HPDE6-E6E7 (cell line): ENCODE measurements around the gene SAP30BP.
A peak's percentile ranks its signal among the peaks of the same experiment; 100 is the strongest.

Source experiments
- DNase-seq: peaks from one replicate; pipeline ENCODE4 v3.0.0; 2011; ENCODE audit warnings: missing footprints; ENCODE audit errors: extremely low spot score

Gene SAP30BP

DNA sequence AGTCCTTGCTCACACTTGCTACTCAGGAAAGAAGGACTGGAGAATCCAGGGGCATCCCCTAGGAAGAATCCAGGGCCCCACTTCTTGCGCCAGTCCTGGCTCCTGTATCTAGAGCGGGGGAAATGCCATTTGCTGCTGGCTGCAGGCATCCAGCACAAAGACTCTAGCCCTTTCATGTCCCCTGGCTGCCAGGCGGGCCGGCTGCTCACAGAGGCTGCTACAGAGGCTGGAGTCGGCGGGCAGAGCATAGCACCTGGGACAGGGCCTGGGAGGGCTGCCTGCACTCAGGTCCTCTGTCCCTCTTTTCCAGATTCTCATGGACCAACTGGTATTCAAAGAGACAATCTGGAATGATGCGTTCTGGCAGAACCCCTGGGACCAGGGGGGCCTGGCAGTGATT, 20.1 kb upstream of the SAP30BP start:
- DNase-seq: no peak

DNA sequence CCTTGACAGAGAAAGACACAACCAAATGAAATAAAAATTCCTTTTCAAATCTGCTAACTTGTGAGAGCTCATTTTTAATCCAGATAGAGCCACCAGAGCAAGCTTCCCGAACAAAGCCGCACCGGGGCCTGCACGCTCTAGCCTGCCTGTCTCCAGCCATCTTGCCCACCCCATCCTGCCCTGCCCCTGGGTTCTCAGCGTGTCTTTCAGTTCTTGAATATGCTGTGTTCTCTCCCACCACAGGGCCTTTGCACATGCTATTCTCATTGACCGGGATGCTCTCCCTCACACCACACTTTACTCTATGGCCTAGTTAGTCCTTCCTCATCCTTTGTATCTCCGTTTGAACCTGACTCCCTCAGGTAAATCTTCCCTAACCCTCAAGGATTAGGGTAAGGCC, 19.2 kb upstream of the SAP30BP start:
- DNase-seq: no peak

DNA sequence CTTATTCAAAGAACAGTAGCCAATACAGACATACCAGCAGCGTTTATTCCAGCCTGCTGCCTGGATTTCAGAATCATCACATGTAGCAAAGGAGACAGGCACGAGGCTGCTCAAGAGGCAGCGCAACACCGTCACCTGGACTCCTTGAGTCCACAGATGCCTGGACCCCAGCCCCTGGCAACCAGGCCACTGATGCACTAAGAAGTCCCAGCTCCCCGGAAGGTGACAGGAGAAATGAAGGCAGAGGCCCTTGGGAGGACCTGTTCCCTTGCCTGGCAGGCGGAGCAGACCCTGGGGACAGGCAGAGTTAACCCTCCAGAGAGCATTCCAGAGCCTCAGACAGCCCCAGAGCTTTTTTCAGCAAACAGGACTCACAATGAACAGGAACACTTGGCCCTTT, 17.5 kb upstream of the SAP30BP start:
- no peak for DNase-seq

DNA sequence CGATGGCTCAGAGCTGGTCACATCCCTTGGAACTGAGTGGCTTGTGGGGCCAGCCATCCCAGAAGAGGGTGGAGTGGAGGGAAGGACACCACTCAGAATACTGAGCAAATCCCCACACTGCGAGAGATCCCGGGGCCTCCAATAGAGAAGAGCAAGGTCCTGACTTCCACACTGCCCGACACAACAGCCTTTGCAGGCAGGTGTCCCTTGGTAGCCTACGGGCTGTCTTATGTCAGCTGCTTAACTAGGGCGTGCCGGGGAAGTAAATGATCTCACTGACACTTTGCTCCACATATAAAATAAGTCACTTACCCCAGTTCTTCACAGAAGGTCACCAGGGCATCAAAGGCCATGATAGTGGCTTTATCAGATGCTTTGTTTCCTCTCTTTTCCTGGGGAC, 16.3 kb upstream of the SAP30BP start:
- no peak for DNase-seq

DNA sequence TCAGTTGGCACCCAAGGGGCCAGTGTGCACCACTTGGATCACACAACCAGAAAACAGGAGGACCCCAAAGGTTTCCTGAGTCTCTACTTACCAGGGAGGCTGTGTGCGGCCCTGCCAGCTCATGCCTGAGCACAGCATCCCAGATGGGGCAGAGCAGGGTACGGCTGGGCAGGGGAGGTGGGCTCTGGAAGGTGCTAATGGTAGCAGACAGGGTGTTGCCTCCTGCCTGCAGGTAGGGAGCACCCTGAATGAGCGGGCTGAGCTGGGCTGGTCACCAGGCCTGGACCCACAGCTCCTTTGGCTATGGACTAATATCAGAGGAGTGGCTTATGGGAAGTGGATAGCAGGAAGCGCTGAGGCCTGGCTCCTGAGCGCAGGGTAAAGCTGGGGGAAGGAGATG, 14.8 kb upstream of the SAP30BP start:
- DNase-seq: no peak

DNA sequence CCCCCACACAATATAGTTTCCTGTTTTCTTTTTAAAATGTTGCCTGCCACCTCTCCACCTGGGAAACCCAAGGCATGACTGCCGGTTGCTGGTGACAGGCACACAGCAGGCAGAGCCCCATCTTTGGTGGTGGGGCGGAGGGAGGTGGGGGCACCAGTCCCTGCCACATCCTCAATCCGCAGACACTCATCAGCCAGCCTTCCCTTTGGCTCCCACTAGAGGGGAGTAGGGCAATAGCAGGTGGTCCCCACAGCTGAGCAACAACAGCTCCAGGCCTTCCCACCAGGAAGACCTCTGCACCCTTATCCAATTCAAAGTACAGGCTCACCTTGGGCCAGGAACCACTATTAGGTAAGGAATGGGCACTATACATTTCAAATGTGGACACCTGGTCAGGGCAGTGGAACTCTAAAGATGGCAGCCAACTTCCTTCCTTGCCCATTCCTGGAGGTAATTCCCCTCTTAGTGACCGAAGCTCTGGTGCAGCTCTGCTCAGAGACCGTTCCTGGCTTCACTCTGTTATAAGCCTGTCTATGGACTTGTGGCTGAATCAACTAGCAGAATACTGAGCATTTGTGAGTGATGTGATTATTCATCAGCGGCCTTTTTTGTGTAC, 14.1 kb upstream of the SAP30BP start:
- no peak for DNase-seq

DNA sequence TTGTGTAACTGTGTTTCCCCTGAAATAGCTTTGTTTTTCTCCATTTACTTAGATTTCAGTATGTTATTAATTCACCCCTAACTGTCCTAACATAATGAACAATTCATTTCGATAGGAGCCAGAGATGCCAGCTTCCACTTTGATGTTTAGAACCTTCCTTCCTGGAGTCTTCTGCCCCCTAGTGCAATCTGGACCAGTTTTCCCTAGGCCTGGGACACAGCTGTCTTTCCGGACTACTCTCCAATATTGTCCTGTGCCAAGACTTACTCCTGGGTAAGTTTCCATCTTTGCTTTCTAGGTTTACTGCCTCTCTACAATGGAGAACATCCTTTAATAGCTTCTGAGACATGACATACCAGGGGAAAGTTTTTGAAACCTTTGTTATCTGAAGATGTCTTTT, 13.0 kb upstream of the SAP30BP start:
- DNase-seq: no peak

DNA sequence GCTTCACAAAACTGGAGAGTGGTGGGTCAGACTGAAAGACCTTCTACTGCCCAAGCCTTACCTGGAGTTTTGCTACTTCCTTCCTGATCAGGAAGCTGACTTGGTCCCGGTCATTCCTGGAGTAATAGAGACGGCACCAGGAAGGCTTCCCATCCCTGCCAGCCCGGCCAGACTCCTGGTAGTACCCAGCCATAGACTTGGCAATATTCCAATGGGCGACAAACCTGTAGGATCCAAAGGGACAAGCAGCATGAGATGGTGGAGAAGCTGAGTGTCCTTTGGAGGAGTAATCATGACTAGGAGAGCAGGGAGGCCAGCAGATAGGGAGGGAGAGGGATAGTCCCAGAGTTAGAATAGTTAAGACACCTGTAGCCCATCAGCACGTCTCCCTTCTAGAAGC, 8.9 kb upstream of the SAP30BP start:
- no peak for DNase-seq

DNA sequence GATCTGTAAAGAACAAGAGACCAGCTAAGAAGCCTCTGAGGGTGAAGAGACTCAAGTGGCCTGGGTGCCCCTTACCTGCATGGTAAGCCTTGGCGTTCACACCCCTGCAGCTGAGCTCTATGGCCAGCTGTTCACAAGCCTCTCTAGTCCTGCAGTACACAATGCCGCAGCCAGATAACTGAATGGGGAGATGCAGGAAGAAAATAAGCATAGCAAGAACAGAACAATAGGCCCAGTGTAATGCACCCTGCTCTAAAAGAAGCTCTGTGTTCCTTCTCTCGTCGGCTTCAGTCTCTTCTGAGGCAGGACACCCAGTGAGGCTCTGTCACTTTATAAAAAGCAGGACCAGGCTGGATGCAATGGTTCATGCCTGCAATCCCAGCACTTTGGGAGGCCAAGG, 5.6 kb upstream of the SAP30BP start:
- no peak for DNase-seq

DNA sequence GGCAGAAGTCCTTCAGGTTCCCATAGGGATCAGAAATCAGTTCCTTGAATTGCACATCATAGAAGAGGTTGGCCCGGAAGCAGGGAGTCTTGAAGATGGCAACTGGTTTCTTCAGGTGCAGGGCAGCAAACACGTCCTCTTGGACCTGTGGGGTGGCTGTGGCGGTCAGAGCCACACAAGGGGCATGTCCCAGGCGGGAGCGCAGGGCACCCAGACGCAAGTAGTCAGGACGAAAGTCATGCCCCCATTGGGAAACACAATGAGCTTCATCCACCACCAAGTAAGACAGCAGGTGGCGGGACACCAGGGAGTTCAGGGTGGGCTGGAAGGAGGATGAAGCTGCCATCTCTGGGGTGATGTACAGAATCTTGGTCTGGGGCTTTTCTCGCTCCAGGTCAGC, 4.6 kb upstream of the SAP30BP start:
- DNase-seq: no peak

DNA sequence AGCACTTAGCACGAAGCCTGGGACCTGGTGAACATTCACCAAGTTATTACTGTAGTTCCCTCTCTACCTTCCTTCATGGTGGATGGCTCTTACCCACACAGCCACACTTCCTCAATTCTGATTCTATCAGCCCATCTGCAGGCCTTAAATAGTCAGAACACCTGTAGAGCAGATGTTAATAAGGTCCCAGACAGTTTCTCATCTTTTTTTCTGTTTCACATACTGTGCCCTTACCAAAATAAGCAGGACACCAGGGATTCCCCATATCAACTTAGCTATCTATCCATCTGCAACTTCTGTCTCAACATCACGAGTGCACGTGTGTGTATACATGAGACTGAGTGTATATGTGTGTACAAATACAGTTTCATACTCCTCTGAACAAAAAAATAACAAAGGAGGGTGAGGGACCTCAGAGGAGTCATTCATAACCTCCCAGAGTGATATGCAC, 3.0 kb upstream of the SAP30BP start:
- DNase-seq: no peak

DNA sequence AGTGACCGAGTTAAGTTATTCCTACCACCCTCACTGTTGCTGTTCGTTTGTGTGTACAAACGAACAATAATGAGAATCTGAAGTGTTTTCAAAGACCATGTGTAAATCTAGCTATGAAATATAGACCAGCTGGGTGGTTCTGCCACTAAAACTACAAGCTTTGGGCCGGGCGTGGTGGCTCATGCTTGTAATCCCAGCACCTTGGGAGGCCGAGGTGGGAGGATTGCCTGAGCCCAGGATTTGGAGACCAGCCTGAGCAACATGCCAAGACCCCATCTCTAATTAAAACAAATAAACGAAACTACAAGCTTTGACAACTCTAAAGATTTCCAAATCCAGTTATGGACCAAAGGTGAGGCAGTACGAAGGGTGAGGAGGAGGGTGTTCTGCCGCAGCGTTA, 1.2 kb upstream of the SAP30BP start:
- DNase-seq: no peak

DNA sequence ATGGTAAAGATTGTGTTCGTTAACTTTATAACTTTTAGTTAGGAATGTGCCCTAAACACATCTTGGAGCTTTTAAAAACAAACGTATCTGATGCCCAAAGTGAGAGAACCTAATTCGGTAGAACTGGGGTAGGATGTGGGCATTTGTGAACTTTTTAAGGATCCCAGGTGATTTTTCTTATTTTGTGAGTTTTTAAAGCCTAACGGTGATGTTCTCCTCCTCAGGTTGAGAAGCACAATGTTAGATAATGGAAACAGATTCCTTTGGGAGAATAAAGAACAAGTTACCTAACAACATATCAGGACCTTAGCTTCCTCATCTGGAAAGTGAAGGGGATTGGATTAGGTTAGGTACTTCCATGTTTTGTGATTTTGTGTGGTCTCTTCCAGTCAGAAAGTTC, 687 bp downstream of the SAP30BP start:
- DNase-seq: no peak

DNA sequence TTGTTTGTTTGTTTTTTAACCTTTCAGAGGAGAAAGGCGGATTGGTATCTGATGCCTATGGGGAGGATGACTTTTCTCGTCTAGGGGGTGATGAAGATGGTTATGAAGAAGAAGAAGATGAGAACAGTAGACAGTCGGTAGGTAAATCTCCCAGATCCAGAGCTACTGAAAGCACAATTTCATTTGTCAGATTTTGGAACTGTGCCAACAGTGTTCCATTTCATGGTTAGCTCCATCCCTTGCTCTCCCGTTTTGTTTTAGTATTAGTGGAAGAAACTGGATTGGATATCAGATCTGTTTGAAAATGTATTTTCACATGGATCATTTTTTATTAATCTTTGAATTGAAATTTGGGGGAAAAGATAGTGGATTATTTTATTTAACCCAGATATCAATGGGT, 1.4 kb downstream of the SAP30BP start:
- no peak for DNase-seq

DNA sequence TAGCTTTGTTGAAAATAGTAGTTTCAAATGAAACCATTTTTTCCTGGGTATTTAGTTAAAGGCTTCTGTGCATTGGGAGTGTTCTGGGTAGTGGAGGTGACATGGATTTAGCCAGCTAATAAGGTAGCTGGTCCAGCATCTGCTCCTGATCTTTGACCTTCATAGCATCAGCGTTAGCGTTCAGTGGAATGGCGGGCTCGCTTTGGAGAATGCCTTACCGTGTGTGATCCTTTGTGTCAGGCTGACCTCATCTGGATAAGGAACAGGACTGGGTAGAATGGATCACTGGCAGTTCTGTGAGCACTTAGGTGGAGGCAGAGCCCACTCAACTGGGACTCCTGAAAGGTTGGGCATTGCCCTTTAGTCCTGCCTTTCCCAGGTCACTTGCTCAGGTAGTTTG, 3.7 kb downstream of the SAP30BP start:
- no peak for DNase-seq

DNA sequence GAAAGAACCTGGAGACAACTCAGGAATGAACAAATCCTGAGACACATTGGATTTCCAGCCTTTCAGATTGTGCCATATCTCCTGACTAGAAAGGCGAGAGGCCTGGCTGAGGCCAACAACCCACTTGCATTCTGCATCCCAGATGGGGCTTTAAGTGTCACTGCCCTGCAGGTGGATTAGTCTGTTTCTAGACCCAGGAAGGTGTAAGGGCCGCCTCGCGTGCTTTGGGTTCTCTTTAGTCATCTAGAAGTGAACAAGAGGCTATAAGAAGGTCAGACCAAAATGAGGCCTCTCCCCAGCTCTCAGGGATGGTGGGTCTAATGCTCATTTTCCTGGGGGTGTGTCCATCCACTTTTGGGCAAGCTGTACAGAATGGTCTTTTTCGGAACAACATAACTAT, 4.9 kb downstream of the SAP30BP start:
- DNase-seq: no peak

DNA sequence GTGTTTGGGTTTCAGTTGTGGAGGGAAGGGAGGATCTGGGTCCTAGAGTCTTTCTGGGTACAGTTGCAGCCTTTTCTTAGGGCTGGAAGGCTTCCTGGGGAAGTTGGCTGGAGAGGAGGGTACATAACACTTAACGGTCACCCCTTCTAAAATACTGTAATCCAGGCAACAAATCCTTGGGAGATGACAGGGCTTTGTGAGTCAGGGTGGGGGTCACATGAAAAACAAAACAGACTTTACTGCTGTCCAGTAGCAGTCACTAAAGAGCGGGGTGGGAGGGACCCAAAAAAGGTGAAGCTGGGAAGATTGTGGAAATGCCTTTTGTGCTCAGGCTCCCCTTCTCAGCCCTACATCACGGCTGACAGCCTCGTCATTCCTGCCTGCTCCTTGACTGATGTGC, 6.3 kb downstream of the SAP30BP start:
- no peak for DNase-seq

DNA sequence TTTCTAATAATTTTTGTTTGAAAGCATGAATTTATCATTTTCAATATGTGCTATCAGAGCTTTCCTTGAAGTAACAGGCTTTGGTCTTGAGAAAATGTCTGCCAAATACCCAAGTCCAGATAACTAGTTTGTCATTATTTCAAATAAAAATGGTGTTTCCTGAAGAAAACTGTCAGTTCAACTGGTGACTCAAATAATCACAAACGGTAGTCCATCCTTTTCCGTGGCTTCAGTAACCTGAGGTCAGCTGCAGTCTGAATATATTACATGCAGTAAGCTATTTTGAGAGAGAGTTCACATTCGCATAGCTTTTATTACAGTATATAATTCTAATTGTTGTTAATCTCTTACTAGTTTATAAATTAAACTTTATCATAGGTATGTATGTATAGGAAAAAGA, 9.3 kb downstream of the SAP30BP start:
- no peak for DNase-seq

DNA sequence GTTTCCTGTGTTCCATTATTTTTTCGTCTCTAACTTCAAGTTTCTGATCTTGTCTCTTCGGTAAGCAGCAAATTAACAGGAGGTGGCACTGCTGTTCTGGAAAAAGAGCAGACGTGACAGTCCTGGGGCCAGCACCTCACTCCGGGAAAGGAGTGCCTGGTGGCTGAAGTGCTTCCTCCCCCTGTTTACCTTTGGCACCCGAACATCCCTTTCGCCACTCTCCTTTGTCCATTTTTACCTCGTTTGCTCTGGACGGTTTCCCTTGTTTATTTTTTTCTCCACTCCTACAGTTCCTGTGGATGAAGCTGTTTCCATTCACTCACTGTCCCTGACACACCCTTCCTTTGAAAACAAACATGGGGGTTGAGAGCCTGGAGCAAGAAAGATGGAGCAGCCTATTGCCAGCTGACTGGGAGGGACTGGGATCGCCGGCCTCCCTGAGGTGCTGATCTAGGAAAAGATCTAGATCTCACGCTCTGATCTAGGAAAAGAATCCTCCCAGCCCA, 12.6 kb downstream of the SAP30BP start:
- DNase-seq: peak; percentile 61

DNA sequence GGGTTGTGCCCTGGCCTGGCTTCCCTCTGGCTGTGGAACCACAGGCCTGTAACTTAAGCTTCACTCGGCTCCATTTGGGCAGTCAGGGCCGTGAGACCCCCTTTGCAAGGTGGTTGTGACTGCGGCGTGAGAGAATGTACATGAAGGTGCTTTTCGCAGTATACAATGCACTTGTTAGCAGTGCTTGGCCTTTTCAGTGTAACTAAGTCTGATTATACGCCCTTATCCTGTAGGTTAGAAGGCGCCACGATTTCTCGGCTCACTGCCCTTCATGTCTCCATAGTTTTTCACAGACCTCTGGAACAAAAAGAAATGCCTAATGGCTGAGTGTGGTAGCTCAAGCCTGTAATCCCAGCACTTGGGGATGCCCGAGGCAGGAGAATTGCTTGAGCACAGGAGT, 13.3 kb downstream of the SAP30BP start:
- DNase-seq: no peak

DNA sequence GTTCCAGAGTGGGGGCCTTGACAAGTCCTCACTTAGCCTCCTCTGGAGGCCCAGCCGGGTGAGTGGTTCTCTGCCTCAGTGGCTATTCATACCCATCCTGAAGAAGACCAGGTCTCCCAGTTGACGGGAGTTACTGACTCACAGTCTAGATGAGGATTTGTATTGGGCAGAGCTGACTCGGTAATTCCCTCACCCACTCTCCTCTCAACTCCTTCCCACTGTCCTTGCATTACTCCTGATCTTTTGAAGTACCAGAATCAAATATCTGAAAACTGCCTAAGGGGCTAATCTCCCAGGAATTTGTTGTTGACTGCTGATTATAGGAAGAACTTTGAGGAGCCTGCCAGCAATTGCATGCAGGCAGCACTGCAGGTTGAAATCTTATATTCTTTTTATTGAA, 14.2 kb downstream of the SAP30BP start:
- no peak for DNase-seq

DNA sequence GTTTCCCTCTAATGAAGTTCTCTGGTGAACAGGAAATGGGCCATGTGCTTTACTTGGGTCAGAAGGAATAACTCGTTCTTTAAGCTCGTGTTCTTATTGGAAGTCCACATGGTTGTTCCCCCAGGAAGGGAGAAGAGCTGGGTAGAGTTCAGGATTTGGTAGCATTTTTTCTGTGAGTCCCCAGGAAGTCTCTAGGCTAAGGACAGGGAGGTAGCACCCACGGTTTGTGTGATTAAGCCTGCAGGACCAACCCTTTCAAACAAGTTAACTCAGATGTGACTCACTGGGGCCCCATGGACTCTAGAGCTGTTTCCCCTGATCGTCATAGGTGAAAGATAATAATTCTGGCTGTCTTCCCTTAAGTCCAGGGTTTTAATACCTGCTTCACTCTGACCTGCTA, 16.4 kb downstream of the SAP30BP start:
- DNase-seq: peak; percentile 89

DNA sequence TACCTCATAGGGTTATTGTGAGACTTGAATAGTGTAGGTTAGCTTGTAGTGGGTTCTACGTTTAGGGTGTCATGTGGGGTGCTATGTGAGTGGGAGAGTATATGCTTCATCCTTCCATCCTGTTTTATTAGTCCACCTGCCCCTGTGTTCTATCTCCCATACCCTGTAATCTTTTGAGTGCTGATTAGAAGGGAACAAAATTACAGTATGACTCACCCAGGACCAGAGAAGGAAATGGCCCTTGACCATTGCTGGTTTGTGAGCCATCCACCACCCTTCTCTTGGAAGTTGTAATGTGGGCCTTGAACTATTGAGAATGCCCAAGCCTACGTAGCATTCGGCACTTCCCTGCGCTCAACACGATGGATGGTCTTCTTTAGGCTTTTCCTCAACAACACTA, 17.1 kb downstream of the SAP30BP start:
- no peak for DNase-seq

DNA sequence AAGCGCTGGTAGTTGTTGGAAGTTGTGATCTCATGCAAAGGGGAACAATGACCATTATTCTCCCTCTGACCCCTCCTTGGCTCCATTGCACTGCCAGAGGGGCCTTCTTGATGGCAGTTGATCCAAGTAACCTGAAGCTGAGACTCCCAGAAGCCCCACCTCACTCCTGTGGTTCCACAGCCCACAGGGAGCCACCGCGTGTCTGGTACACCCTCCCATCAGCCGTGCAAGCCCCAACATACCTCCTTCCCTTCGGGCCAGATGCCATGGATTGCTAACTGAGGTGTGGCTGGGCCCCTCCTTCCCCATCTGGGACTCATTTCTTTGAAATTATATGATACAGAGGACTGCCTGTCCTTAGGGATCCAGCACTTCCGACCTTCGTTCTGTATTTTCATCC, 17.8 kb downstream of the SAP30BP start:
- DNase-seq: peak; percentile 88
